Measurements from ENCODE around the gene KDM3B.

Gene KDM3B

GRCh38 chr5:138418444-138418843 lies 66.0 kb downstream of the KDM3B start:
- no peak for TF ChIP-seq CTCF (IDR thresholded peaks at IDR 0.05; ENCODE audit: low read depth, low read length, missing control alignments)
- DNase-seq (ENCODE audit: low read depth), result no peak
- H3K4me3 ChIP-seq (ENCODE audit: low read depth, low read length), result no peak overlapping the region

GRCh38 chr5:138425079-138425478 lies 72.6 kb downstream of the KDM3B start:
- no peak for DNase-seq (ENCODE audit: low read depth)
- no peak for TF ChIP-seq CTCF (IDR thresholded peaks at IDR 0.05; ENCODE audit: low read depth, low read length, missing control alignments)
- H3K4me3 ChIP-seq (ENCODE audit: low read depth, low read length), result no peak overlapping the region

- no peak overlapping the region for H3K4me3 ChIP-seq (ENCODE audit: low read depth, low read length)
- TF ChIP-seq CTCF (IDR thresholded peaks at IDR 0.05; ENCODE audit: low read depth, low read length, missing control alignments), result no peak
- no peak for DNase-seq (ENCODE audit: low read depth)
Measured at GRCh38 chr5:138435943-138436342, 83.5 kb downstream of the KDM3B start.

GRCh38 chr5:138438003-138438723 lies 85.7 kb downstream of the KDM3B start:
- TF ChIP-seq CTCF (IDR thresholded peaks at IDR 0.05; ENCODE audit: low read depth, low read length, missing control alignments), result no peak
- no peak for DNase-seq (ENCODE audit: low read depth)
- H3K4me3 ChIP-seq (ENCODE audit: low read depth, low read length), result 0 out of 2 replicates have a peak overlapping the region, but pooled peaks have one; percentile 32

GRCh38 chr5:138438724-138439476 lies 86.4 kb downstream of the KDM3B start, which contains the start of gene REEP2:
TSS of gene REEP2 (plus strand) at chr5:138439057. CDS start at chr5:138439209, 152 bp downstream.
- H3K4me3 ChIP-seq (ENCODE audit: low read depth, low read length), result peak within 1 kb of the TSS; percentile 32
- peak; percentile 7 for DNase-seq (ENCODE audit: low read depth)
- no peak for TF ChIP-seq CTCF (IDR thresholded peaks at IDR 0.05; ENCODE audit: low read depth, low read length, missing control alignments)

GRCh38 chr5:138439477-138440158 lies 87.1 kb downstream of the KDM3B start:
- DNase-seq (ENCODE audit: low read depth), result no peak
- TF ChIP-seq CTCF (IDR thresholded peaks at IDR 0.05; ENCODE audit: low read depth, low read length, missing control alignments), result no peak
- peak overlapping the region; percentile 32 for H3K4me3 ChIP-seq (ENCODE audit: low read depth, low read length)

All from GM12864 (cell line).